GM12892 (cell line): ENCODE data around the gene NLRP13.
"Not testable (repeated sequence)": the region's sequence is repeated elsewhere in the genome, so short reads cannot be mapped to it uniquely, and the experiment has no call there.

Experiments used
- DNase-seq: peaks from one replicate; pipeline ENCODE4 v3.0.0; 2011; ENCODE audit not compliant: insufficient read length
- FAIRE-seq: peaks from 2 replicates; lab custom pipeline; 2011; peaks lifted over from hg19 to GRCh38; lab: Jason Lieb, UNC
- POLR2A ChIP-seq: IDR thresholded peaks from 2 replicates; pipeline ENCODE4 v1.6.1; 2011; ENCODE audit warnings: low read depth, low read length, control low read depth
- POLR2AphosphoS5 ChIP-seq: IDR thresholded peaks from 2 replicates; pipeline ENCODE4 v1.6.1; 2011; ENCODE audit warnings: low read depth, low read length, control low read depth
- TAF1 ChIP-seq: IDR thresholded peaks from 2 replicates; pipeline ENCODE4 v1.6.1; 2011; ENCODE audit warnings: low read depth, mild to moderate bottlenecking, control low read depth, low read length, borderline replicate concordance

The NLRP13 gene

GRCh38 chr19:55939206-55939605 lies 7.1 kb upstream of the NLRP13 start:
- FAIRE-seq (no peak), DNase-seq (no peak)
- TF ChIP-seq POLR2A (no peak), TAF1 (no peak)

GRCh38 chr19:55935206-55935605 lies 3.1 kb upstream of the NLRP13 start:
- DNase-seq = no peak
- FAIRE-seq = no peak
- no peak for TF ChIP-seq TAF1
- TF ChIP-seq POLR2AphosphoS5 = no peak
- TF ChIP-seq POLR2A = no peak

DNA sequence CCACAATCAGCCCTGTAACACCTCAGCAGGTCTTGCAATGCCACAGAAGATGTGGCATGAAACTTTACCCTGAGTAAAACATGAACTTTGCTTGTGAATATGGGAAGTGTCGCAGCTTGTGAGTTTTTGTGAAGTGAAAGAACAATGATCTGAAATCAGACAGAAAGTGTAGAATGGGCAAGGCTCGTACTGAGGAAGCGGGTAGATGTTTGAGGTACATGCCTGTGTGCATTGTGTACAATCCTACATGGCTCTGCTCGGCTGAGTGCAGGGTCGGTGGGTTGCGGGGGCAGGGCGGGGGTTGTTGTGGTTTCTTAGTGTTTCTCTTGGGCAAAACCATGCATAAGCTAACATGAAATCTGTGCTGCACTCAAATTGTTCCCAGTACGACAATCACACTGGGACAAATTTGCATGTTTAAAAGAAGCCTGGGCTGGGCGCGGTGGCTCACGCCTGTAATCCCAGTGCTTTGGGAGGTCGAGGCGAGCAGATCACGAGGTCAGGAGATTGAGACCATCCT lies 1.1 kb downstream of the NLRP13 start:
- DNase-seq (no peak), FAIRE-seq (no peak)
- no peak for TF ChIP-seq POLR2A
- TF ChIP-seq POLR2AphosphoS5 = no peak
- TF ChIP-seq TAF1 = no peak

GRCh38 chr19:55929258-55929657 lies 2.9 kb downstream of the NLRP13 start:
- DNase-seq = not testable (repeated sequence)

DNA sequence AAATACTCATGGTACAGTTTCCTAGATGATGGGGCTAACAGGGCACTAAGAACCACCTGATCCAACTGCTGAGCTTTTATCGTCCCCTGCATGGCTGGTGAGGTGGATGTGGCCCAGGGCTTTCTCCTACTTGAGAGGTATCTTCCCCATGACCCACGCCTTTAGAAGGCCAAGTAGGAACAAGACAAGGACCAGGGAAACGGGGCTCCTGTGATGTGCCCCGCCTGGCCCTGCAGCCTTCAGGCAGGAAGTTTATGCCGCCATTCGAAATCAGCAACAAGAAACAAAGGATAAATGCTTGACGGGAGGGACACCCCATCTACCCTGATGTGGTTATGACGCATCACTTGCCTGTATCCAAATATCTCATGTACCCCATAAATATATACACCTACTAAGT lies 4.1 kb downstream of the NLRP13 start:
- no peak for FAIRE-seq
- DNase-seq = no peak
- TF ChIP-seq POLR2A = no peak
- no peak for TF ChIP-seq TAF1
- no peak for TF ChIP-seq POLR2AphosphoS5

More at GRCh38 chr19:55929258-55929657, 2.9 kb downstream of the NLRP13 start:
- FAIRE-seq = not testable (repeated sequence)

GRCh38 chr19:55923556-55923955 lies 8.6 kb downstream of the NLRP13 start:
- FAIRE-seq = no peak
- no peak for DNase-seq
- TF ChIP-seq POLR2AphosphoS5 (no peak), TAF1 (no peak), POLR2A (no peak)

- TF ChIP-seq POLR2A (no peak), TAF1 (no peak), POLR2AphosphoS5 (no peak)
- FAIRE-seq (no peak), DNase-seq (no peak)
Observed at GRCh38 chr19:55913643-55914268, 18.4 kb downstream of the NLRP13 start.

GRCh38 chr19:55912916-55913315 lies 19.2 kb downstream of the NLRP13 start:
- TF ChIP-seq POLR2A (no peak), TAF1 (no peak), POLR2AphosphoS5 (no peak)
- DNase-seq (no peak), FAIRE-seq (no peak)

DNA sequence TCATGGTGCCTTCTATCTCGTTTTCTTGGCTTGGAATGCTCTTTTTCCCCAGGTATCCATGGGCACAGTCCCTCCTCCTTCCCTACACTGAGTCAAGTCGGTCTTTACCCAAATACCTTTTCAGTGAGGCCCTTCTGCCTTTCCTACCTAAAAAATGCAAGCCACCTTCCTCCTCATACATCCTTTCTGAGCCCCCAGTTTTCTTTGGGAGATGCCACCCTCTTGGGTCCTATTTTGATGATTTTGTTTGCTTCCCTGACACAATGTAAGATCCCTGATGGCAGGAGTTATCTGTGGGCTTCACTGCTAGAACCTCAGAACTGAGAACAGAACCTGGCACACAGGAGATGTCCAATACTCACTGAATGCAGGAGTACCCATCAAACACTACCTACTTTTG lies 22.3 kb downstream of the NLRP13 start:
- no peak for TF ChIP-seq POLR2A
- TF ChIP-seq TAF1 = no peak
- TF ChIP-seq POLR2AphosphoS5 = no peak
- DNase-seq = no peak
- no peak for FAIRE-seq

- TF ChIP-seq TAF1 (no peak), POLR2AphosphoS5 (no peak), POLR2A (no peak)
- DNase-seq = no peak
- no peak for FAIRE-seq
Observed at GRCh38 chr19:55907746-55908145, 24.4 kb downstream of the NLRP13 start.

DNA sequence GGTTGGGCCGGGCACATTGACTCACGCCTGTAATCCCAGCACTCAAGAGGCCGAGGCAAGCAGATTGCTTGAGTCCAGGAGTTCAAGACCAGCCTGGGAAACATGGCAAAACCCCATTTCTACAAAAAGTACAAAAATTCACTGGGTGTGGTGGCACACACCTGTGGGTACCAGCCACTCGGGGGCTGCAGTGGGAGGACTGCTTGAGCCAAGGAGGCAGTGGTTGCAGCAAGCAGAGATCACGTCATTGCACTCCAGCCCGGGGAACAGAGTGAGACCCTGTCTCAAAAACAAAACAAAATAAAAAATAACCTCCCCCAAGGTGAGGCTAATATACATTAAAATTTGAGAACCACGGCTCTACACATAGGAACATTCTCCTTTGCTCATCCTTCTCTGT lies 24.9 kb downstream of the NLRP13 start:
- TF ChIP-seq POLR2A = no peak
- no peak for TF ChIP-seq TAF1
- TF ChIP-seq POLR2AphosphoS5 = no peak
- FAIRE-seq (no peak), DNase-seq (no peak)

DNA sequence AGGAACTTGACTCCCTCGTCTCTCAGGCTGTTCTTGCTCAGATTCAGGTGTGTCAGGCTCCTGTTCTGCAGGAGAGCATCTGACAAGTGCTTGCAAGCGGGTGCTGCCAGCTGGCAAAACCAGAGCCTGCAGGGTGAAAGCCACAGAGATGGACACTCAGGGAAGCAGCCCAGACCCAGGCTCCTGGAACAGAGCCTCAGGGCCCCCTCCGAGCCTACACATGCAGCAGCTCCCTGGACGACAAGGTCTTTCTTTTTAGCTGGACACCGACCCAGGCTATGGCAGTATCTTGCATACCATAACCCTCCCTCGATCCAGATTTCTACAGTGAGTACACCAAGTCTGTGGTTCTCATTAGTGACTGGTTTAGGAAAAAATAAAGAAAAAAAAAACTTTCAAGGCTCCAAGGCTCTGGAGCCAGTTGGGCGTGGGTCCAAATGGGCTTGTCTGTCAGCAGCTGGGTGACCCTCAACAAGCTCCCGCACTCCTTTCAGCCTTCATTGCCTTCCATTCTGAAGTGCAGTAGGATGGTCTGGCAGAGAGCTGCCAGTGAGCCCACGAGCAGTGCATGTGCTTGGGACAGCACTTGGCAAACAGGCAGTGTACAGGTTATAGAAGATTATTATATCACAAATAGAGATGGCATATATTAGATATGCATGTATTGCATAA lies 29.9 kb downstream of the NLRP13 start:
- no peak for FAIRE-seq
- TF ChIP-seq POLR2AphosphoS5 (no peak), POLR2A (no peak), TAF1 (no peak)
- DNase-seq = no peak
